K562 (cell line): ENCODE measurements around the gene ACP5. TPM values are rescaled to one million over a fixed set of nuclear protein-coding genes. Genes with fewer than 3 reads are reported as not detected.

ENCODE experiments used
- CEBPB ChIP-seq: fragments of 450-650 bp; IDR thresholded peaks from 2 replicates; pipeline ENCODE4 v1.6.1; 2016; ENCODE audit warnings: missing genetic modification characterization, missing compliant biosample characterization
- CHD4 ChIP-seq: fragments of 200-600 bp; sonication (generic); IDR thresholded peaks from 3 replicates; pipeline ENCODE4 v1.6.1; 2012; ENCODE audit warnings: low read depth, mild to moderate bottlenecking, mixed read lengths, low read length, inconsistent platforms; ENCODE audit not compliant: insufficient read depth, insufficient replicate concordance, poor library complexity, severe bottlenecking
- ESRRA ChIP-seq: fragments of 450-650 bp; IDR thresholded peaks from 2 replicates; pipeline ENCODE4 v1.6.1; 2014; ENCODE audit warnings: low read depth, mild to moderate bottlenecking, moderate library complexity, borderline replicate concordance
- HMGN3 ChIP-seq: IDR thresholded peaks from 2 replicates; pipeline ENCODE4 v1.6.1; 2011; ENCODE audit warnings: borderline replicate concordance, low read depth, mild to moderate bottlenecking, mixed read lengths, low read length; ENCODE audit not compliant: insufficient read length; ENCODE audit errors: extremely low read depth
- MYBL2 ChIP-seq, 2 experiments: fragments of 450-650 bp in 1 of 2; sonication (generic) in 1 of 2; formaldehyde crosslinking in 1 of 2; IDR thresholded peaks; 2 replicates each; pipeline versions ENCODE4 v1.6.1 to v1.8.1; 2017 to 2022; ENCODE audit warnings: borderline replicate concordance in 1 of 2, inconsistent platforms in 1 of 2, low read depth in 1 of 2, mild to moderate bottlenecking in 1 of 2, missing genetic modification reagents in 1 of 2, moderate library complexity in 1 of 2
- TARDBP ChIP-seq: fragments of 450-650 bp; IDR thresholded peaks from 2 replicates; pipeline ENCODE4 v1.6.1; 2016
- TEAD1 ChIP-seq, 2 experiments: fragments of 450-650 bp in 1 of 2; sonication (generic) in 1 of 2; formaldehyde crosslinking; IDR thresholded peaks; 2 replicates each; pipeline versions ENCODE4 v1.4.0 to v1.8.0; 2020 to 2022; ENCODE audit warnings: mild to moderate bottlenecking in 2 of 2, missing genetic modification reagents in 1 of 2
- XRCC5 ChIP-seq: fragments of 200-400 bp; formaldehyde crosslinking; IDR thresholded peaks from 2 replicates; pipeline ENCODE4 v1.6.1; 2017; ENCODE audit warnings: low read depth, mild to moderate bottlenecking, low read length
- ZKSCAN3 ChIP-seq: fragments of 250-450 bp; sonication (Bioruptor Pico); IDR thresholded peaks from 2 replicates; pipeline ENCODE4 v1.4.0; 2020
- ZNF175 ChIP-seq: fragments of 200-800 bp; sonication (Bioruptor generic); IDR thresholded peaks from 2 replicates; pipeline ENCODE4 v1.6.1; 2016; ENCODE audit warnings: low read depth, mild to moderate bottlenecking, missing genetic modification characterization, missing compliant biosample characterization
- ZNF445 ChIP-seq: fragments of 250-450 bp; sonication (Bioruptor Pico); IDR thresholded peaks from 2 replicates; pipeline ENCODE4 v1.4.0; 2020; ENCODE audit warnings: low read depth, mild to moderate bottlenecking, moderate library complexity
- polyA plus RNA-seq, 8 experiments: library from polyadenylated mRNA; depleted of rRNA in 4 of 8; stranded (reverse) in 5 of 8; unstranded in 3 of 8; fragments of >200 nt; fragmentation: Nextera tagmentation in 2 of 8; fragmentation: Illumina TruSeq in 1 of 8; extraction: Ambion mirVana in 2 of 8; extraction: Trizol in 1 of 8; gene quantifications; 2 replicates each; pipeline versions ENCODE4 v1.2.1 to v1.2.3, GENCODE V29; 2011 to 2014; ENCODE audit warnings: inconsistent platforms in 1 of 8, missing spikeins in 1 of 8
- total RNA-seq, 7 experiments: library from RNA; depleted of rRNA in 6 of 7; stranded (reverse); fragments of >200 nt in 6 of 7; fragmentation: Illumina TruSeq in 2 of 7; extraction: Trizol in 2 of 7; gene quantifications; 2 replicates each; pipeline versions ENCODE4 v1.2.1 to v1.2.3, GENCODE V29; 2011 to 2021; ENCODE audit warnings: low replicate concordance in 1 of 7
- TF ChIP-seq, protein P1 (sequence below), 2 experiments: fragments of 450-650 bp in 1 of 2; IDR thresholded peaks; 2 replicates each; pipeline ENCODE4 v1.6.1; 2011 to 2017; ENCODE audit warnings: low read depth in 2 of 2, antibody characterized with exemption in 1 of 2, borderline replicate concordance in 1 of 2, low read length in 1 of 2, mild to moderate bottlenecking in 1 of 2, mixed read lengths in 1 of 2; ENCODE audit not compliant: control insufficient read depth in 1 of 2
- TF ChIP-seq, protein P2 (sequence below): fragments of 250-450 bp; sonication (Bioruptor Pico); IDR thresholded peaks from 2 replicates; pipeline ENCODE4 v1.4.0; 2020
- TF ChIP-seq, protein P3 (sequence below): fragments of 250-450 bp; sonication (Bioruptor Pico); IDR thresholded peaks from 2 replicates; pipeline ENCODE4 v1.4.0; 2020; ENCODE audit warnings: mild to moderate bottlenecking
- TF ChIP-seq, protein P4 (sequence below): fragments of 450-650 bp; formaldehyde crosslinking; IDR thresholded peaks from 2 replicates; pipeline ENCODE4 v1.4.0; 2020; ENCODE audit warnings: mild to moderate bottlenecking, mixed read lengths
- TF ChIP-seq, protein P5 (sequence below): fragments of 200-800 bp; sonication (Bioruptor generic); IDR thresholded peaks from 2 replicates; pipeline ENCODE4 v1.6.1; 2017; ENCODE audit warnings: missing genetic modification characterization, missing compliant biosample characterization

ACP5 gene
- total and polyA plus RNA-seq, 9 of the 15 experiments (the other 6 are each of a cell fraction or from before 2014, with no cell fraction given) = 0.06 to 1.1 (median 0.31) TPM; not detected in 1

DNA sequence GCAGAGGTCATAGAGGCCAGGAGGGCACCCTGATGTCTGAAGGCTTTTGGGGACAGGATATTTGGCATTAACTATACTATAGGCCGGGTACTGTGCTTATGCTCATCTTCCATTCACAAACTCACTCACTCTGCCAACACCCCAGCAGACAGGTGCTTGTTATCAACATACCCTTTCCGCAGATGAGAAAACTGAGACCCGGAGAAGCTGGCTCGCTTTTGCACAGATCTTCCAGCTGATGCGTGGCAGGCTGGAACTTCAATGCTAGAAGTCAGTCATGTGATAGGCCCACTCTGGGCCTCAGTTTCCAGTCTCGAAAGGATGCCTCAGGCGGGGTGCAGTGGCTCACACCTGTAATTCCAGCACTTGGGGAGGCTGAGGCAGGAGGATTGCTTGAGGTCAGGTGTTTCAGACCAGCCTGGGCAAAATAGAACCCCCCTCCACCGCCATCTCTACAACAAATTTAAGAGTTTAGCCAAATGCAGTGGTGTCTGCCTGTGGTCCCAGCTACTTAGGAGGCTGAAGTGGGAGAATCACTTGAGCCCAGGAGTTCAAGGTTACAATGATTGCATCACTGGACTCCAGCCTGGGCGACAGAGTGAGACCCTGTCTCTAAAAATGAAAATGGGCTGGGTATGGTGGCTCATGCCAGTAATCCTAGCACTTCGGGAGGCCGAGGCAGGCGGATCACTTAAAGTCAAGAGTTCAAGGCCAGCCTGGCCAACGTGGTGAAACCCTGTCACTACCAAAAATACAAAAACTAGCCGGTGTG is 29.3 kb downstream of the ACP5 start (continued):
- TF ChIP-seq, protein P1, sequence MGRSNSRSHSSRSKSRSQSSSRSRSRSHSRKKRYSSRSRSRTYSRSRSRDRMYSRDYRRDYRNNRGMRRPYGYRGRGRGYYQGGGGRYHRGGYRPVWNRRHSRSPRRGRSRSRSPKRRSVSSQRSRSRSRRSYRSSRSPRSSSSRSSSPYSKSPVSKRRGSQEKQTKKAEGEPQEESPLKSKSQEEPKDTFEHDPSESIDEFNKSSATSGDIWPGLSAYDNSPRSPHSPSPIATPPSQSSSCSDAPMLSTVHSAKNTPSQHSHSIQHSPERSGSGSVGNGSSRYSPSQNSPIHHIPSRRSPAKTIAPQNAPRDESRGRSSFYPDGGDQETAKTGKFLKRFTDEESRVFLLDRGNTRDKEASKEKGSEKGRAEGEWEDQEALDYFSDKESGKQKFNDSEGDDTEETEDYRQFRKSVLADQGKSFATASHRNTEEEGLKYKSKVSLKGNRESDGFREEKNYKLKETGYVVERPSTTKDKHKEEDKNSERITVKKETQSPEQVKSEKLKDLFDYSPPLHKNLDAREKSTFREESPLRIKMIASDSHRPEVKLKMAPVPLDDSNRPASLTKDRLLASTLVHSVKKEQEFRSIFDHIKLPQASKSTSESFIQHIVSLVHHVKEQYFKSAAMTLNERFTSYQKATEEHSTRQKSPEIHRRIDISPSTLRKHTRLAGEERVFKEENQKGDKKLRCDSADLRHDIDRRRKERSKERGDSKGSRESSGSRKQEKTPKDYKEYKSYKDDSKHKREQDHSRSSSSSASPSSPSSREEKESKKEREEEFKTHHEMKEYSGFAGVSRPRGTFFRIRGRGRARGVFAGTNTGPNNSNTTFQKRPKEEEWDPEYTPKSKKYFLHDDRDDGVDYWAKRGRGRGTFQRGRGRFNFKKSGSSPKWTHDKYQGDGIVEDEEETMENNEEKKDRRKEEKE (IDR thresholded peaks at IDR 0.05; ENCODE audit: borderline replicate concordance in 1 of 2, control insufficient read depth in 1 of 2, low read depth in 2 of 2, low read length in 1 of 2) = no peak
- TF ChIP-seq ESRRA = peak; percentile 42; the same call in 1 of the 2 replicates
- TF ChIP-seq, protein P2, sequence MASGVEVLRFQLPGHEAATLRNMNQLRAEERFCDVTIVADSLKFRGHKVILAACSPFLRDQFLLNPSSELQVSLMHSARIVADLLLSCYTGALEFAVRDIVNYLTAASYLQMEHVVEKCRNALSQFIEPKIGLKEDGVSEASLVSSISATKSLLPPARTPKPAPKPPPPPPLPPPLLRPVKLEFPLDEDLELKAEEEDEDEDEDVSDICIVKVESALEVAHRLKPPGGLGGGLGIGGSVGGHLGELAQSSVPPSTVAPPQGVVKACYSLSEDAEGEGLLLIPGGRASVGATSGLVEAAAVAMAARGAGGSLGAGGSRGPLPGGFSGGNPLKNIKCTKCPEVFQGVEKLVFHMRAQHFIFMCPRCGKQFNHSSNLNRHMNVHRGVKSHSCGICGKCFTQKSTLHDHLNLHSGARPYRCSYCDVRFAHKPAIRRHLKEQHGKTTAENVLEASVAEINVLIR (CRISPR knock-in tag) = no peak
- TF ChIP-seq ZKSCAN3 (CRISPR knock-in tag) = no peak
- TF ChIP-seq, protein P3, sequence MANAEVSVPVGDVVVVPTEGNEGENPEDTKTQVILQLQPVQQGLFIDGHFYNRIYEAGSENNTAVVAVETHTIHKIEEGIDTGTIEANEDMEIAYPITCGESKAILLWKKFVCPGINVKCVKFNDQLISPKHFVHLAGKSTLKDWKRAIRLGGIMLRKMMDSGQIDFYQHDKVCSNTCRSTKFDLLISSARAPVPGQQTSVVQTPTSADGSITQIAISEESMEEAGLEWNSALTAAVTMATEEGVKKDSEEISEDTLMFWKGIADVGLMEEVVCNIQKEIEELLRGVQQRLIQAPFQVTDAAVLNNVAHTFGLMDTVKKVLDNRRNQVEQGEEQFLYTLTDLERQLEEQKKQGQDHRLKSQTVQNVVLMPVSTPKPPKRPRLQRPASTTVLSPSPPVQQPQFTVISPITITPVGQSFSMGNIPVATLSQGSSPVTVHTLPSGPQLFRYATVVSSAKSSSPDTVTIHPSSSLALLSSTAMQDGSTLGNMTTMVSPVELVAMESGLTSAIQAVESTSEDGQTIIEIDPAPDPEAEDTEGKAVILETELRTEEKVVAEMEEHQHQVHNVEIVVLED (CRISPR knock-in tag) = no peak
- TF ChIP-seq, protein P4, sequence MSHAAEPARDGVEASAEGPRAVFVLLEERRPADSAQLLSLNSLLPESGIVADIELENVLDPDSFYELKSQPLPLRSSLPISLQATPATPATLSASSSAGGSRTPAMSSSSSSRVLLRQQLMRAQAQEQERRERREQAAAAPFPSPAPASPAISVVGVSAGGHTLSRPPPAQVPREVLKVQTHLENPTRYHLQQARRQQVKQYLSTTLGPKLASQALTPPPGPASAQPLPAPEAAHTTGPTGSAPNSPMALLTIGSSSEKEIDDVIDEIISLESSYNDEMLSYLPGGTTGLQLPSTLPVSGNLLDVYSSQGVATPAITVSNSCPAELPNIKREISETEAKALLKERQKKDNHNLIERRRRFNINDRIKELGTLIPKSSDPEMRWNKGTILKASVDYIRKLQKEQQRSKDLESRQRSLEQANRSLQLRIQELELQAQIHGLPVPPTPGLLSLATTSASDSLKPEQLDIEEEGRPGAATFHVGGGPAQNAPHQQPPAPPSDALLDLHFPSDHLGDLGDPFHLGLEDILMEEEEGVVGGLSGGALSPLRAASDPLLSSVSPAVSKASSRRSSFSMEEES (CRISPR knock-in tag) = peak; percentile 11; the same call in 1 of the 2 replicates
- TF ChIP-seq CHD4 = peak; percentile 52
- TF ChIP-seq TEAD1 (CRISPR knock-in tag; IDR thresholded peaks at IDR 0.05) = no peak
- TF ChIP-seq HMGN3 = no peak
- 0 out of 2 replicates have a peak, but pooled peaks have one; percentile 19 for TF ChIP-seq CEBPB (tag)
- TF ChIP-seq MYBL2 (IDR thresholded peaks at IDR 0.05; ENCODE audit: low read depth) = no peak
- no peak for TF ChIP-seq MYBL2 (CRISPR knock-in tag; IDR thresholded peaks at IDR 0.05; ENCODE audit: borderline replicate concordance)
- TF ChIP-seq XRCC5 = no peak
- TF ChIP-seq, protein P5, sequence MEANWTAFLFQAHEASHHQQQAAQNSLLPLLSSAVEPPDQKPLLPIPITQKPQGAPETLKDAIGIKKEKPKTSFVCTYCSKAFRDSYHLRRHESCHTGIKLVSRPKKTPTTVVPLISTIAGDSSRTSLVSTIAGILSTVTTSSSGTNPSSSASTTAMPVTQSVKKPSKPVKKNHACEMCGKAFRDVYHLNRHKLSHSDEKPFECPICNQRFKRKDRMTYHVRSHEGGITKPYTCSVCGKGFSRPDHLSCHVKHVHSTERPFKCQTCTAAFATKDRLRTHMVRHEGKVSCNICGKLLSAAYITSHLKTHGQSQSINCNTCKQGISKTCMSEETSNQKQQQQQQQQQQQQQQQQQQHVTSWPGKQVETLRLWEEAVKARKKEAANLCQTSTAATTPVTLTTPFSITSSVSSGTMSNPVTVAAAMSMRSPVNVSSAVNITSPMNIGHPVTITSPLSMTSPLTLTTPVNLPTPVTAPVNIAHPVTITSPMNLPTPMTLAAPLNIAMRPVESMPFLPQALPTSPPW (CRISPR knock-in tag) = no peak
- no peak for TF ChIP-seq TARDBP
- TF ChIP-seq ZNF445 = no peak
- no peak for TF ChIP-seq ZNF175
